ENCODE measurements around the gene ADCY9.

The ADCY9 gene

DNA sequence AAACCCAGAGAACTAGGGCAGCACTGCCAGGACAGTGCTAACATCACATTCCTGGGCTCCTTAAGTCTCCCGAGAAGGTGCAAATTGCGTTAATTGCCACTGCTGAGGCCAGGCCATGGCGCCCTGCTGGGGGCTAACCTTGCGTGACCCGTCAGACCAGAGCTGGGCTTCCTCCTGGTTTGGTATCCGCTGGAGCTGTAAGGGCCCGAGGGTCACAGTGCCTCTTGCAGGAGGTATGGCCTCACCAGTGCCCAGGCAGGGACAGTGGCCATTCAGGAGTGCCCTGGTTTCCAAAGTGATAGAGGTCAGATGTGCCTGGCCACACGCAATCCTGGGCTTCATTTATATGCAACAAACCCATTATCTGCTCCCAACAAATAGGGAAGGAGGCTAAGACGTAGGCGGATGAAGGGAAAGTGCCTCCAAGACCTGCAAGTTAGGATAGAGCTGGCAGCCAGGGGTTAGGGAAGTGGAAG lies 17.7 kb upstream of the ADCY9 start:
- TF ChIP-seq SIN3A (IDR thresholded peaks at IDR 0.05; ENCODE audit: borderline replicate concordance, insufficient read depth, low read length) (no peak), TAF1 (IDR thresholded peaks at IDR 0.05; ENCODE audit: borderline replicate concordance, insufficient read depth, low read length) (no peak), POLR2AphosphoS5 (IDR thresholded peaks at IDR 0.05; ENCODE audit: low read depth, low read length) (no peak), REST (IDR thresholded peaks at IDR 0.05; ENCODE audit: insufficient read depth in 1 of 2, low read depth in 2 of 2, low read length in 2 of 2) (no peak), FOXP2 (optimal IDR thresholded peaks at IDR 0.05; ENCODE audit: borderline replicate concordance, extremely low read depth, extremely low read length, insufficient read depth) (no peak)

DNA sequence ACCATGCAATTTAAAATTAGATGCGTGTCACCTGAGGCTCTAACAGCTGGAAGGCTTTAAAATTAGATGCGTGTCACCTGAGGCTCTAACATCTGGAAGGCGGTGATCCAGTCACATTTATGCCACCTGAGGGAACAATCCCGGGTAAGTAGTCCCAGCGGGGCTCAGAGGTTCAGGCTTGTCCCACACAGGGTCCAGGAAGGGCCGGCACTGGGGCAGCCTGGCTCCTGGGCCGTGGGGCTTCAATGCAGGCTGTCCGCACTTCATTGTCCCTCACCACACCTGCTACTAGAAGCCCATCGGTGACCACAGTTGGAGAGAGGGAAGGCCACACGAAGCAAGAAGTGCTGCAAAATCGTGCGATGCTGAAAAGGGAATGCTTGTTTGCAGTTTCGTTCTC lies 15.4 kb upstream of the ADCY9 start:
- TF ChIP-seq FOXP2 (optimal IDR thresholded peaks at IDR 0.05; ENCODE audit: borderline replicate concordance, extremely low read depth, extremely low read length, insufficient read depth), result no peak

DNA sequence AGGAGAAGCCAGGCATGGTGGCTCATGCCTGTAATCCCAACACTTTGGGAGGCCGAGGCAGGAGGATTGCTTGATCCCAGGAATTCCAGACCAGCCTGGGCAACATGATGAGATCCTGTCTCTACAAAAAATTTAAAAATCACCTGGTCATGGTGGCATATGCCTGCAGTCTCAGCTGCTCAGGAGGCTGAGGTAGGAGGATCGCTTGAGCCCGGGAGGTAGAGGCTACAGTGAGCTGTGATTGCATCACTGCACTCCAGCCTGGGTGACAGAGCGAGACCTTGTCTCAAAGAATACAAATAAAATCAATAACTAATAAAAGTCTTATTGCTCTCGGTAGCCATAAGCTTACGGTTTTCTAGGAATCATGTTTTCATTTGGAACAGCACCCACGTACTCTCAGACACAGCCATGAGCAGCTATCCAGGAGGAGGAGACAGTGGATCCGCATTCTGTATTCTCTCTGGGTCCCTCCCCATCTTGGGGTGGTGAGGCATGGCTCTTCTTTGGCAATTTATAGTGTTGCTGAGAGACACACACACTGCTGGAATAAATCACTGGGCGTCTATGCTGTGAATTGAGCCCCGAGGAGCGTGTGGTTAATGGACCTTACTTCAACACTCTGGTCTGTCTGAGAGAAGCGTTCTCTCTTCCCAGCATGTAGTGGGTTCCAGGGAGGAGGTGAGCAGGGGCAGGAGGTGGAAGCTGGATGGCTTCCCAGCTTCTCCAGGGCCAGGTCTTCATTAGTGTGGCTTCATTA lies 8.5 kb upstream of the ADCY9 start:
- TF ChIP-seq REST (IDR thresholded peaks at IDR 0.05; ENCODE audit: insufficient read depth in 1 of 2, low read depth in 2 of 2, low read length in 2 of 2), result no peak
- no peak for TF ChIP-seq POLR2AphosphoS5 (IDR thresholded peaks at IDR 0.05; ENCODE audit: low read depth, low read length)
- TF ChIP-seq TAF1 (IDR thresholded peaks at IDR 0.05; ENCODE audit: borderline replicate concordance, insufficient read depth, low read length), result no peak
- no peak for TF ChIP-seq FOXP2 (optimal IDR thresholded peaks at IDR 0.05; ENCODE audit: borderline replicate concordance, extremely low read depth, extremely low read length, insufficient read depth)
- TF ChIP-seq SIN3A (IDR thresholded peaks at IDR 0.05; ENCODE audit: borderline replicate concordance, insufficient read depth, low read length), result no peak

GRCh38 chr16:4123616-4124300 lies 7.5 kb upstream of the ADCY9 start:
- TF ChIP-seq REST (IDR thresholded peaks at IDR 0.05; ENCODE audit: insufficient read depth in 1 of 2, low read depth in 2 of 2, low read length in 2 of 2) (no peak), POLR2AphosphoS5 (IDR thresholded peaks at IDR 0.05; ENCODE audit: low read depth, low read length) (no peak), TAF1 (IDR thresholded peaks at IDR 0.05; ENCODE audit: borderline replicate concordance, insufficient read depth, low read length) (no peak), FOXP2 (optimal IDR thresholded peaks at IDR 0.05; ENCODE audit: borderline replicate concordance, extremely low read depth, extremely low read length, insufficient read depth) (no peak), SIN3A (IDR thresholded peaks at IDR 0.05; ENCODE audit: borderline replicate concordance, insufficient read depth, low read length) (no peak)

DNA sequence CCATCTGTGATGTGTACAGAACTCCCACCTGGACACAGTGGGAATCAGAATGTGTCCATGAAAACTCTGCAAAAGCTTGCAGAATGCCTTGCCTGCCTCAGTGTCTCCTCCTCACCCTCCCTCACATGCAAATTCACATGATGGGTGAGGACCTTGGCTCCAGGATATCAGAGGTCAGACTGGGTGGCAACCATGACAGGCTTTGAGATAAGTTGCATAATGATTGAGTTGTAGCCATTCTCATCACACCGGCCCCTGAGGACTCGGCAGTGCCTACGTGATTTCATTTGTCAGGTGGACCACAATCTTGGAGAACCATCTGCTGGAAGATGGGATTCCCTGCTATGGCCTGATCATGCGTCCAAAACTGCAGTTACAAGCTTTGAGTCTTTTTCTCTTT lies 3.9 kb upstream of the ADCY9 start:
- TF ChIP-seq POLR2AphosphoS5 (IDR thresholded peaks at IDR 0.05; ENCODE audit: low read depth, low read length) (no peak), SIN3A (IDR thresholded peaks at IDR 0.05; ENCODE audit: borderline replicate concordance, insufficient read depth, low read length) (no peak), FOXP2 (optimal IDR thresholded peaks at IDR 0.05; ENCODE audit: borderline replicate concordance, extremely low read depth, extremely low read length, insufficient read depth) (no peak), TAF1 (IDR thresholded peaks at IDR 0.05; ENCODE audit: borderline replicate concordance, insufficient read depth, low read length) (no peak), REST (IDR thresholded peaks at IDR 0.05; ENCODE audit: insufficient read depth in 1 of 2, low read depth in 2 of 2, low read length in 2 of 2) (no peak)
